Transverse colon (tissue), 3 donors: ENCODE data around the gene CPSF4L.
A peak's percentile ranks its signal among the peaks of the same experiment; 100 is the strongest.

Experiments
- CTCF ChIP-seq, 5 experiments: fragments of 200-600 bp in 3 of 5; fragments of 450-650 bp in 2 of 5; sonication (generic) in 3 of 5; IDR thresholded peaks; 1 replicate in 2 of 5; 2 replicates in 3 of 5; pipeline ENCODE4 v1.5.1; 2016 to 2017; ENCODE audit warnings: antibody characterized with exemption in 5 of 5, inconsistent platforms in 3 of 5, mild to moderate bottlenecking in 2 of 5, moderate library complexity in 1 of 5
- POLR2A ChIP-seq: fragments of 450-650 bp; IDR thresholded peaks from one replicate; pipeline ENCODE4 v1.6.1; 2016; ENCODE audit warnings: antibody characterized with exemption, mild to moderate bottlenecking, moderate library complexity

GRCh38 chr17:73261952-73262675 lies 434 bp upstream of the CPSF4L start:
- TF ChIP-seq CTCF (IDR thresholded peaks at IDR 0.05) (no peak), POLR2A (peak; percentile 20)
